Measurements from ENCODE around the gene PARVB. TPM values are rescaled to one million over a fixed set of nuclear protein-coding genes. Genes with fewer than 3 reads are reported as not detected.

Gene PARVB
- total and polyA plus RNA-seq, 2 of the 8 experiments (the other 6 are each of a cell fraction or from before 2014, with no cell fraction given), result 14.5 to 18.6 TPM

DNA sequence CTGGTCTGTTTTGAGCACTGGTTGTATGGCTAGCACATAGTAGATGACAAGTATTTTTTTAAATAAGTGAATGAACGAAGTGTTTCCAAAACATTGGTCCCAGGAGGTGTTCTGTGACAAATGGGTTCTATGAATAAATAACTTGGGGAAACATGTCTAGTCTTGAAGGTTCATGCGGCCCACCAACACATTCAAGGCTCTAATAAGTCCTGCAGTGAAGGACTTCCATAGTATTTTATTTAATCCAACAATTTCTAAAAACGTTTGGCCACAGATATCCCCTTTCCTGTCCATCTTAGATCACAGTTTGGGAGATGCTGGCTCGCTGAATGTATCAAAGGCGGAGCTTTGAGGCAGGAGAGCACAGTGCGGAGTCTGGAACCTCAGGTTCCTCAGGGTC, 179.1 kb downstream of the PARVB start:
- Histone ChIP-seq H2AK5ac (ENCODE audit: low read depth, low read length) (no peak overlapping the region), H3K79me2 (ENCODE audit: control insufficient read depth in 1 of 2, insufficient read depth in 2 of 2, low read length in 2 of 2) (no peaks in the 10 kb centered on the region)
- TF ChIP-seq RFX5 (IDR thresholded peaks at IDR 0.05; ENCODE audit: borderline replicate concordance, low read depth, low read length) (no peak), CBX5 (IDR thresholded peaks at IDR 0.05; ENCODE audit: low read depth, low read length) (no peak), SIX5 (IDR thresholded peaks at IDR 0.05; ENCODE audit: low read depth, low read length) (no peak), TBP (IDR thresholded peaks at IDR 0.05; ENCODE audit: low read depth, low read length) (no peak), SUZ12 (IDR thresholded peaks at IDR 0.05; ENCODE audit: low read length) (no peak), CEBPB (IDR thresholded peaks at IDR 0.05; ENCODE audit: low read depth, low read length) (no peak), CBX8 (IDR thresholded peaks at IDR 0.05; ENCODE audit: borderline replicate concordance, low read depth, low read length) (no peak), TAF1 (IDR thresholded peaks at IDR 0.05; ENCODE audit: low read depth, low read length) (no peak), CTCF (IDR thresholded peaks at IDR 0.05; ENCODE audit: control extremely low read depth in 1 of 3, insufficient read depth in 1 of 3, low read depth in 1 of 3, low read length in 3 of 3) (no peak), SP1 (IDR thresholded peaks at IDR 0.05; ENCODE audit: low read depth, low read length) (no peak), NANOG (IDR thresholded peaks at IDR 0.05; ENCODE audit: insufficient read depth, low read depth, low read length, poor library complexity, severe bottlenecking) (no peak), RAD21 (IDR thresholded peaks at IDR 0.05 in 1 of 2, conservative IDR thresholded peaks at IDR 0.05 in 1 of 2; ENCODE audit: low read depth in 2 of 2, low read length in 2 of 2) (no peak)

More for the DNA sequence above, 179.1 kb downstream of the PARVB start:
- ChIA-PET CTCF (ENCODE audit: partially characterized antibody) (interaction anchor here (0.8 to 1.0 kb wide), 2 partner anchors 118 to 210 kb away, joined by 3 to 4 read pairs; no protein-coding TSS in a partner anchor), POLR2A (ENCODE audit: partially characterized antibody) (interaction anchor here (1.2 kb wide), 1 partner anchor 10 kb away, joined by 3 read pairs; no protein-coding TSS in a partner anchor)
- Histone ChIP-seq H3K56ac (replicated peaks; ENCODE audit: insufficient read length, low read depth, low read length) (no peak overlapping the region), H3K36me3 (ENCODE audit: control insufficient read depth in 2 of 4, insufficient read depth in 4 of 4, low read length in 3 of 4) (no peaks in the 10 kb centered on the region), H3K27ac (ENCODE audit: low read depth, low read length) (no peak overlapping the region), H2AFZ (ENCODE audit: low read length) (no peak overlapping the region), H3K9me3 (ENCODE audit: insufficient read depth in 2 of 2, low read depth in 1 of 2, low read length in 1 of 2) (no peaks in the 10 kb centered on the region), H2BK5ac (ENCODE audit: low read depth, low read length) (no peak overlapping the region), H3K4me1 (replicated peaks in 1 of 4; ENCODE audit: control insufficient read depth in 3 of 4, insufficient read depth in 4 of 4, low read length in 3 of 4) (no peaks in the 10 kb centered on the region; a peak in 1 of 7 replicates), H3K23ac (ENCODE audit: insufficient read length) (no peak overlapping the region), H2BK15ac (ENCODE audit: low read length) (no peak overlapping the region), H3K18ac (ENCODE audit: extremely low read depth, low read length) (no peak overlapping the region), H4K8ac (ENCODE audit: extremely low read depth, insufficient read depth, low read length) (no peak overlapping the region), H2BK12ac (ENCODE audit: low read depth, low read length) (no peak overlapping the region), H3K14ac (ENCODE audit: insufficient read length) (no peak overlapping the region), H3K9ac (replicated peaks in 1 of 4; ENCODE audit: extremely low read depth in 1 of 4, low read depth in 3 of 4, low read length in 3 of 4) (no peak overlapping the region), H4K5ac (ENCODE audit: insufficient read length, low read depth, low read length) (no peak overlapping the region), H3K4me3 (ENCODE audit: extremely low read depth in 1 of 4, insufficient read depth in 2 of 4, low read depth in 3 of 4, low read length in 4 of 4) (no peak overlapping the region), H3K4ac (replicated peaks; ENCODE audit: insufficient read length, low read depth, low read length) (no peak overlapping the region), H3K79me1 (ENCODE audit: low read depth, low read length) (no peaks in the 10 kb centered on the region), H4K91ac (replicated peaks; ENCODE audit: insufficient read length, low read length) (no peak overlapping the region), H3K27me3 (replicated peaks in 1 of 4; ENCODE audit: control insufficient read depth in 3 of 4, extremely low read depth in 1 of 4, insufficient read depth in 3 of 4, low read length in 3 of 4) (no peaks in the 10 kb centered on the region), H2BK20ac (ENCODE audit: low read length) (no peak overlapping the region), H4K20me1 (replicated peaks in 1 of 2; ENCODE audit: control insufficient read depth in 1 of 2, insufficient read depth in 2 of 2, low read length in 2 of 2) (no peaks in the 10 kb centered on the region), H3K23me2 (ENCODE audit: low read depth, low read length) (peaks cover 5% of the 10 kb centered on the region; the same call in 1 of the 2 replicates), H3K4me2 (ENCODE audit: insufficient read depth in 1 of 2, low read depth in 2 of 2, low read length in 2 of 2) (no peak overlapping the region), H2BK120ac (replicated peaks; ENCODE audit: low read depth, low read length) (no peak overlapping the region)
- FAIRE-seq, result no peak
- WGBS, 2 experiments (ENCODE audit: extremely low coverage in 1 of 2, insufficient coverage in 1 of 2, insufficient read length in 1 of 2, insufficient replicate concordance in 2 of 2, low coverage in 1 of 2, low lambda C conversion rate in 2 of 2, missing lambda C conversion rate in 1 of 2), result 54% methylated on average over 6 of the region's 6 CpGs; no CpG with 5 or more reads in 1 of the 2 experiments
- no peak for DNase-seq (ENCODE audit: low read depth in 1 of 2, low spot score in 2 of 2)
